RWPE2 (cell line): ENCODE results near the gene ACOXL.

Experiments used
- ATAC-seq: fragments of 200-7000 bp; cut with Tn5 transposase; 3 replicates; pipeline ENCODE4 v1.9.1; 2021; ENCODE audit warnings: low read depth
- DNase-seq: peaks from one replicate; pipeline ENCODE4 v3.0.0-alpha.2; 2020; ENCODE audit warnings: low spot score
- H3K27ac ChIP-seq: fragments of 450-650 bp; 2 replicates; pipeline ENCODE4 v1.5.1; 2017; ENCODE audit warnings: mild to moderate bottlenecking; ENCODE audit not compliant: poor library complexity, severe bottlenecking
- H3K27me3 ChIP-seq: fragments of 250-450 bp; sonication (Bioruptor Pico); 2 replicates; pipeline ENCODE4 v1.5.1; 2021; ENCODE audit warnings: mild to moderate bottlenecking, moderate library complexity; ENCODE audit not compliant: insufficient read depth, poor library complexity, severe bottlenecking
- H3K36me3 ChIP-seq: fragments of 250-450 bp; sonication (Bioruptor Pico); 2 replicates; pipeline ENCODE4 v1.5.1; 2020; ENCODE audit warnings: low read depth, mild to moderate bottlenecking, moderate library complexity
- H3K4me1 ChIP-seq: fragments of 250-450 bp; sonication (Bioruptor Pico); 2 replicates; pipeline ENCODE4 v1.5.1; 2021; ENCODE audit warnings: mild to moderate bottlenecking, moderate library complexity; ENCODE audit not compliant: insufficient read depth, poor library complexity, severe bottlenecking
- H3K4me3 ChIP-seq: fragments of 250-450 bp; sonication (Bioruptor Pico); 2 replicates; pipeline ENCODE4 v1.5.1; 2021; ENCODE audit warnings: mild to moderate bottlenecking, moderate library complexity; ENCODE audit not compliant: severe bottlenecking
- H3K9me3 ChIP-seq: fragments of 250-450 bp; sonication (Bioruptor Pico); 2 replicates; pipeline ENCODE4 v1.5.1; 2021; ENCODE audit warnings: mild to moderate bottlenecking, moderate library complexity; ENCODE audit not compliant: severe bottlenecking
- TF ChIP-seq, protein P1 (sequence below): fragments of 450-650 bp; IDR thresholded peaks from one replicate; pipeline ENCODE4 v1.5.1; 2017; ENCODE audit warnings: mild to moderate bottlenecking, moderate library complexity; ENCODE audit not compliant: poor library complexity, severe bottlenecking

The ACOXL gene

DNA sequence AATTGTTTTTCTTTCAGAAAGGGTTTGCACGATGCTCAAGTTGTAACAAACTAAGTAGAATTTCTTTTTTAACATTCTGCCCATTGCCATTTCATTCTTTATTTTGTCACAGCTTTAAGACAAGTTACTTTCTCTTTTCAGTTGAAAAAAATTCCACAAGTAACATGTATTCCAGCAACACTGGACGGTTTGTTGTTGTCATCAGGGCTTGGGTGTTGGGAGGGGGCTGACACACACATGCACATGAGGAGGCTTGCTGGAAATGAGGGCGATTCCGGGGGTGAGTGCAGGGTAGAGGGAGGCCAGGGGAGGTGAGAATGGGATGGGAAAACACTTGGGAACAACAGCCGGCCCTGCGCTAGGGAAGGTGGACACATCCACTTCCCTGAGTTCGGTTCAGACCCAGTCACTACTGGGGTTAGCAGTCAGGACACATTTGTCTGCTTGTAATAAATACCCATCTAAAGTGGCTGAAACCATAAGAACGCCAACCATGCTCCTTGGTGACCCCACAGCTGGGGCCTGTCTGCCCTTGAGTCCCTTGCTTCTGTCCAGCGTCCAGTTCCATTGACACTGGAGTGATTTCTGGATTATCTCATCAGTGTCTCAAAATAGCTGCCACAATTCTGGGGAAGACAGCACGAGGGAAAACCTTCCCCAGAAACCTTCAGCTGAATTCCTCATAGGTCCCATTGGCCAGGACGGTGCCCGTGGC is 246.5 kb downstream of the ACOXL start:
- H3K9me3 ChIP-seq, result no peaks in the 10 kb centered on the region
- TF ChIP-seq, protein P1, sequence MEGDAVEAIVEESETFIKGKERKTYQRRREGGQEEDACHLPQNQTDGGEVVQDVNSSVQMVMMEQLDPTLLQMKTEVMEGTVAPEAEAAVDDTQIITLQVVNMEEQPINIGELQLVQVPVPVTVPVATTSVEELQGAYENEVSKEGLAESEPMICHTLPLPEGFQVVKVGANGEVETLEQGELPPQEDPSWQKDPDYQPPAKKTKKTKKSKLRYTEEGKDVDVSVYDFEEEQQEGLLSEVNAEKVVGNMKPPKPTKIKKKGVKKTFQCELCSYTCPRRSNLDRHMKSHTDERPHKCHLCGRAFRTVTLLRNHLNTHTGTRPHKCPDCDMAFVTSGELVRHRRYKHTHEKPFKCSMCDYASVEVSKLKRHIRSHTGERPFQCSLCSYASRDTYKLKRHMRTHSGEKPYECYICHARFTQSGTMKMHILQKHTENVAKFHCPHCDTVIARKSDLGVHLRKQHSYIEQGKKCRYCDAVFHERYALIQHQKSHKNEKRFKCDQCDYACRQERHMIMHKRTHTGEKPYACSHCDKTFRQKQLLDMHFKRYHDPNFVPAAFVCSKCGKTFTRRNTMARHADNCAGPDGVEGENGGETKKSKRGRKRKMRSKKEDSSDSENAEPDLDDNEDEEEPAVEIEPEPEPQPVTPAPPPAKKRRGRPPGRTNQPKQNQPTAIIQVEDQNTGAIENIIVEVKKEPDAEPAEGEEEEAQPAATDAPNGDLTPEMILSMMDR, result no peak
- no peak for ATAC-seq
- H3K36me3 ChIP-seq, result no peaks in the 10 kb centered on the region
- H3K4me1 ChIP-seq, result no peaks in the 10 kb centered on the region
- no peak overlapping the region for H3K27ac ChIP-seq
- no peaks in the 10 kb centered on the region for H3K27me3 ChIP-seq
- no peak overlapping the region for H3K4me3 ChIP-seq
- no peak for DNase-seq

DNA sequence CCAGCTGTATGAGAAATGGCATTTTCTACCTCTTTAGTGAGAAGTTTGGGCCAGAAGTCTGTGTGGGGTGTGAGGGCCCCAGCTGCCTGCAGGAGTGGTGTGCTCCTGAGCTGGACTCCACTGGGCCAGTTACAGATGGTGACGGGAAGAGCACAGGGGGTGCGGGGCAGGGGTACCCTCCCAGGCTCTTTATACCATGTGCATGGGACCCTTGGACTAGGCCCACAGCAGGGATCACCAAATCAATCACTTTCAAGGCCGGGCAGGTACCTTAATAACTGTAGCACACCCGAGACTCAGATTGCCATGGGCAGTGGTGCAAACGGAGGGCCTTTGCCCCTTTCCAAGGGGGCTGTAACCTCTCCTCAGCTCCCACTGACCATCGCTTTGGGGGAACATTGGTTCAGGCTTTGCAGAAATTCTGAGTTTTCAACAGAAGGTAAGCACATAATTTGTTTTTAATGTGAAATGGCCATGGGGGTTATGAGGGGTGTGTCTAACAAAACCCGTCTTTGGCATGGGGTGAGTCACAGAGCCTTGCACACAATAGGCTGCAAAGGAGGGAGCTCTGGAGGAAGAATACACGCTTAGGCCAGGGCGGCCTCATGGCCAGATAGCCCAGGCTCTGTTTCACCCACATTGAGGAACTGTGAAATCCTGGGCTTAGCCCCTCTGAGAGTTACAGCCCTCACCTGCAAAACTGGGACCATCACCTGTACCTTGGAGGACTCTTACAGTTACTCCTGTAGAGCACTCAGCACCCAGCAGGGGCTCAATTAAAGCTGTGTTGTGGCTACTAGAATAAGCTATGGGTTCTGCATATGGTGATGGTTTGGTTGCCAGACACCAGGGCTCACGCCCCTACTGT is 247.3 kb downstream of the ACOXL start:
- Histone ChIP-seq H3K27me3 (no peaks in the 10 kb centered on the region), H3K27ac (no peak overlapping the region), H3K4me1 (no peaks in the 10 kb centered on the region), H3K36me3 (no peaks in the 10 kb centered on the region), H3K4me3 (no peak overlapping the region), H3K9me3 (no peaks in the 10 kb centered on the region)
- ATAC-seq, result peak; percentile 52; the same call in 2 of the 3 replicates
- TF ChIP-seq, protein P1, result no peak
- no peak for DNase-seq

DNA sequence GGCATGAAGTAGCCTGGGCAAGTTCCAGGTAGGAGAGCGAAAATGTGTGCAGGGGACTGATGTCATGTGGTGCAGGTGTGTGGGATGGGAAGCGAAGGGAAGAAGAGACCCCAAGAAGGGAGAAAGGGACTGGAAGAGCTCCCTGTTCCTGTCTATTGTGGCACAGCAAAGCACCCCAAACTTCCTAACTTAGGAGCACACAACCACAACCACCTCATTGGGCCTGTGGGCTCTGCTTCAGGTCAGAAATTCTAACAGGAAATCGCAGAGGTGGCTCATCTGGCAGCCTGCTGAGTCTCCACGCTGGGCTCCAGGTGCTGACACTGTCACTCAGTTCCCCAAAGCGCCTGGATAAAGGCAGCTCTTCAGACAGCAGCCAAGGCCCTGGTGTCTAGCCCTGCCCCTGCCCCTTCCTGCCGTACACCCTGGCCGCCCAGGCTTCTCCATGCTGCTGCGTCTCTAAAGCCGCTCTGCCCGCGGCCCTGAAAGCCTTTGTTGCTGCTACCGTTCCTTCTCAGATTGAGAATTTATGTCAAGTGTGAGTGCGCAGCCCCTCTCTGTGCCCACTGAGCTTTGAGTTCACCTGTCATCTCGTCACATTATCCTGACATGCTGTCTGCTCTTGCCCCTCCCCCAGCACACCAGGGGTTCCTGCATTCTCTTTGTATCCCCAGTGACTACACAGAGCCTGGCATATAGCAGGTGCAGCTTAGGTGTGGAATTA is 248.1 kb downstream of the ACOXL start:
- DNase-seq, result no peak
- Histone ChIP-seq H3K36me3 (no peaks in the 10 kb centered on the region), H3K27me3 (peaks cover 4% of the 10 kb centered on the region), H3K4me1 (no peaks in the 10 kb centered on the region), H3K27ac (no peak overlapping the region), H3K4me3 (no peak overlapping the region), H3K9me3 (no peaks in the 10 kb centered on the region)
- TF ChIP-seq, protein P1, result no peak
- ATAC-seq, result no peak

DNA sequence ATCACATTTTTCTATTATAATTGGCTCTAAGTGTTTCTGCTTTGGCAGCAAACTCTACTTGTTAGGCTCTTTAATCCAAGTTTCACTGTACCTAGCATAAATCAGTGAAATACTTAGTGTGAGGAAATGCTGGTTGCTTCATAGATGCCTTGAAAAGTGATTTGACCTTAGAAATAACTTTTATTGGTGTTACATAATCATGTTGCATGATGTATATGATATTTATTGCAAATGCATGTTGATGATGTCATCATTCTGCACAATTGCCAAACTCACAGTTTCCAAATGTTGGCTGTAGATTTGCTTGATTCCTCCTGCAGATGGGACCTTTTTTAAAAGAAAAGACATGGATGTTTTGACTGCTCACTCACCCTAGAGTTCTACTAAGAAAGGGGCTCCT is 250.8 kb downstream of the ACOXL start:
- no peak for ATAC-seq
- no peaks in the 10 kb centered on the region for H3K36me3 ChIP-seq
- TF ChIP-seq, protein P1, result no peak
- H3K27me3 ChIP-seq, result peaks cover 9% of the 10 kb centered on the region
- no peak overlapping the region for H3K4me3 ChIP-seq
- H3K27ac ChIP-seq, result no peak overlapping the region
- DNase-seq, result no peak
- H3K9me3 ChIP-seq, result no peaks in the 10 kb centered on the region
- H3K4me1 ChIP-seq, result no peaks in the 10 kb centered on the region
